ENCODE data around the gene C19orf81. TPM values are rescaled to one million over a fixed set of nuclear protein-coding genes. Genes with fewer than 3 reads are reported as not detected.
A peak's percentile ranks its signal among the peaks of the same experiment; 100 is the strongest.

Gene C19orf81
- total and polyA plus RNA-seq, 2 of the 4 experiments (the other 2 are of a cell fraction) = 0.31 TPM; not detected in 1

DNA sequence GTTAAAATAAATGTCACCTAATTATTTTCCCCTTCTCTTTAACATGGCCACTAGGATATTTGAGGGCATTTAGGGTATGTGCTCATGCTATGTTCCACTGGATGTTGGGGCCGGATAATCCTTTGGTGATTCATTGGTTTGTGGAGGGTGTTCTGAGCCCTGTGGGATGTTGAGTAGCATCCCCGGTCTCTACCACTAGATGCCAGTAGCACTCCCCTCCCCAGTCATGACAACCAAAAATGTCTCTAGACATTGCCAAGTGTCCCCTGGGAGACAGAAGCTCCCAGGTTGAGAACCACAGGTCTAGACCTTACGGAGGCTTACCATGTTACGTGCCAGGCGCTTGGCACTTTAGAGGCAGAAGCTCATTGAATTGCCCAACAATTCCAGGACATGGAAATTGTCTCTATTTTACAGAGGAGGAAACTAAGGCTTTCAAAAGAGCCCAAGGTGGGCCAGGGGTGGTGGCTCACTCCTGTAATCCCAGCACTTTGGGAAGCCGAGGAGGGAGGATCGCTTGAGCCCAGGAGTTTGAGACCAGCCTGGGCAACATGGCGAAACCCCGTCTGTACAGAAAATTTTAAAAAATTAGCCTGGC, 56.3 kb downstream of the C19orf81 start:
- Histone ChIP-seq H3K4me3 (ENCODE audit: insufficient read depth, low read depth, low read length) (no peak overlapping the region), H2BK15ac (ENCODE audit: low read depth, low read length) (no peak overlapping the region), H3K79me1 (ENCODE audit: low read depth in 1 of 2, low read length in 2 of 2) (no peaks in the 10 kb centered on the region), H4K20me1 (ENCODE audit: insufficient read depth, low read length) (no peaks in the 10 kb centered on the region), H2BK20ac (ENCODE audit: low read depth, low read length) (no peak overlapping the region), H3K23ac (ENCODE audit: low read depth, low read length) (no peak overlapping the region), H3K4me1 (ENCODE audit: control insufficient read depth, insufficient read depth, low read length) (peaks cover 1% of the 10 kb centered on the region; the same call in 1 of the 2 replicates), H4K8ac (ENCODE audit: low read depth in 2 of 2, low read length in 2 of 2) (no peak overlapping the region), H3K9me1 (ENCODE audit: insufficient read depth, low read length) (0 out of 2 replicates have a peak, but pooled peaks cover 3% of the 10 kb centered on the region), H3K4ac (ENCODE audit: low read depth, low read length) (no peak overlapping the region), H3K27ac (ENCODE audit: insufficient read depth, low read length) (no peak overlapping the region), H3K27me3 (ENCODE audit: control insufficient read depth, insufficient read depth, low read length) (no peaks in the 10 kb centered on the region), H3K4me2 (ENCODE audit: low read depth, low read length) (no peak overlapping the region), H3K9me3 (ENCODE audit: control insufficient read depth, insufficient read depth, low read length) (no peaks in the 10 kb centered on the region), H4K91ac (ENCODE audit: insufficient read depth, low read depth, low read length) (no peak overlapping the region), H2AK9ac (replicated peaks; ENCODE audit: low read depth, low read length, poor library complexity) (peak overlapping the region; percentile 72), H2BK120ac (ENCODE audit: low read depth, low read length) (no peak overlapping the region), H3K9ac (ENCODE audit: low read depth, low read length) (no peak overlapping the region), H2AK5ac (ENCODE audit: low read depth, low read length) (no peak overlapping the region), H2AFZ (replicated peaks; ENCODE audit: low read length, poor library complexity) (no peak overlapping the region), H3K56ac (ENCODE audit: extremely low read depth, insufficient read depth, low read length) (no peak overlapping the region), H3K18ac (ENCODE audit: low read depth, low read length) (no peak overlapping the region), H2BK5ac (ENCODE audit: low read depth, low read length, poor library complexity, severe bottlenecking) (no peak overlapping the region), H4K5ac (ENCODE audit: low read depth, low read length) (no peak overlapping the region), H3K36me3 (ENCODE audit: control insufficient read depth, insufficient read depth, low read length) (no peaks in the 10 kb centered on the region), H3K14ac (replicated peaks; ENCODE audit: low read depth, low read length) (no peak overlapping the region)
- intact Hi-C loops (cut with micrococcal nuclease) = loop anchor here (1.0 to 2.0 kb wide), 2 partner anchors 78 to 337 kb away; no protein-coding TSS in a partner anchor
- ChIA-PET CTCF (interaction anchor here (0.6 to 1.3 kb wide), 5 partner anchors 10 to 78 kb away, joined by 3 to 4 read pairs (median 3); no protein-coding TSS in a partner anchor), POLR2A (ENCODE audit: unreplicated experiment) (no interaction called here)
- WGBS, 2 experiments (ENCODE audit: extremely low coverage in 2 of 2, insufficient read length in 1 of 2) = 35% methylated on average over 3 of the region's 9 CpGs; no CpG with 5 or more reads in 1 of the 2 experiments
- DNase-seq = peak; percentile 76
- dilution Hi-C loops (cut with HindIII; ENCODE audit: low sequenced_read_pairs, unreplicated experiment) = no loop called here
- in situ Hi-C loops (cut with MboI; ENCODE audit: low sequenced_read_pairs) = loop anchor here (5.0 to 10.0 kb wide), 2 partner anchors 72 to 341 kb away; partner anchors contain the start of gene NAPSA
- BruUV-seq (replicated peaks) = no TSS peak
- ATAC-seq (ENCODE audit: low read depth) = peak; percentile 97
- TF ChIP-seq CEBPB (IDR thresholded peaks at IDR 0.05; ENCODE audit: low read depth, low read length) = no peak
- peak; percentile 40; the same call in 1 of the 2 replicates for TF ChIP-seq MAZ (IDR thresholded peaks at IDR 0.05; ENCODE audit: borderline replicate concordance, low read depth, low read length)
- TF ChIP-seq RFX5 (IDR thresholded peaks at IDR 0.05; ENCODE audit: low read depth, low read length) = no peak
- TF ChIP-seq BHLHE40 (IDR thresholded peaks at IDR 0.05; ENCODE audit: low read depth, low read length) = no peak
- TF ChIP-seq MXI1 (IDR thresholded peaks at IDR 0.05; ENCODE audit: borderline replicate concordance, low read depth, low read length) = no peak
- TF ChIP-seq MAFK (IDR thresholded peaks at IDR 0.05; ENCODE audit: low read depth, low read length) = no peak
- no peak for TF ChIP-seq FOS (IDR thresholded peaks at IDR 0.05; ENCODE audit: low read depth, low read length)
- TF ChIP-seq RCOR1 (IDR thresholded peaks at IDR 0.05; ENCODE audit: insufficient replicate concordance, low read length) = no peak
- TF ChIP-seq SMC3 (IDR thresholded peaks at IDR 0.05; ENCODE audit: low read depth, low read length) = peak; percentile 77
- no peak; the same call in 1 of the 2 replicates for TF ChIP-seq POLR2A (IDR thresholded peaks at IDR 0.05; ENCODE audit: low read depth, low read length)
- TF ChIP-seq, protein P1, sequence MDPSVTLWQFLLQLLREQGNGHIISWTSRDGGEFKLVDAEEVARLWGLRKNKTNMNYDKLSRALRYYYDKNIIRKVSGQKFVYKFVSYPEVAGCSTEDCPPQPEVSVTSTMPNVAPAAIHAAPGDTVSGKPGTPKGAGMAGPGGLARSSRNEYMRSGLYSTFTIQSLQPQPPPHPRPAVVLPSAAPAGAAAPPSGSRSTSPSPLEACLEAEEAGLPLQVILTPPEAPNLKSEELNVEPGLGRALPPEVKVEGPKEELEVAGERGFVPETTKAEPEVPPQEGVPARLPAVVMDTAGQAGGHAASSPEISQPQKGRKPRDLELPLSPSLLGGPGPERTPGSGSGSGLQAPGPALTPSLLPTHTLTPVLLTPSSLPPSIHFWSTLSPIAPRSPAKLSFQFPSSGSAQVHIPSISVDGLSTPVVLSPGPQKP (IDR thresholded peaks at IDR 0.05; ENCODE audit: borderline replicate concordance, low read depth, low read length) = no peak
- TF ChIP-seq, protein P2, sequence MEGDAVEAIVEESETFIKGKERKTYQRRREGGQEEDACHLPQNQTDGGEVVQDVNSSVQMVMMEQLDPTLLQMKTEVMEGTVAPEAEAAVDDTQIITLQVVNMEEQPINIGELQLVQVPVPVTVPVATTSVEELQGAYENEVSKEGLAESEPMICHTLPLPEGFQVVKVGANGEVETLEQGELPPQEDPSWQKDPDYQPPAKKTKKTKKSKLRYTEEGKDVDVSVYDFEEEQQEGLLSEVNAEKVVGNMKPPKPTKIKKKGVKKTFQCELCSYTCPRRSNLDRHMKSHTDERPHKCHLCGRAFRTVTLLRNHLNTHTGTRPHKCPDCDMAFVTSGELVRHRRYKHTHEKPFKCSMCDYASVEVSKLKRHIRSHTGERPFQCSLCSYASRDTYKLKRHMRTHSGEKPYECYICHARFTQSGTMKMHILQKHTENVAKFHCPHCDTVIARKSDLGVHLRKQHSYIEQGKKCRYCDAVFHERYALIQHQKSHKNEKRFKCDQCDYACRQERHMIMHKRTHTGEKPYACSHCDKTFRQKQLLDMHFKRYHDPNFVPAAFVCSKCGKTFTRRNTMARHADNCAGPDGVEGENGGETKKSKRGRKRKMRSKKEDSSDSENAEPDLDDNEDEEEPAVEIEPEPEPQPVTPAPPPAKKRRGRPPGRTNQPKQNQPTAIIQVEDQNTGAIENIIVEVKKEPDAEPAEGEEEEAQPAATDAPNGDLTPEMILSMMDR (conservative IDR thresholded peaks at IDR 0.05; ENCODE audit: low read depth, low read length) = peak; percentile 87
- no peak for TF ChIP-seq CHD1 (IDR thresholded peaks at IDR 0.05; ENCODE audit: low read depth, low read length)
- TF ChIP-seq NFE2L2 (IDR thresholded peaks at IDR 0.05; ENCODE audit: low read depth, low read length) = no peak
- TF ChIP-seq, protein P3, sequence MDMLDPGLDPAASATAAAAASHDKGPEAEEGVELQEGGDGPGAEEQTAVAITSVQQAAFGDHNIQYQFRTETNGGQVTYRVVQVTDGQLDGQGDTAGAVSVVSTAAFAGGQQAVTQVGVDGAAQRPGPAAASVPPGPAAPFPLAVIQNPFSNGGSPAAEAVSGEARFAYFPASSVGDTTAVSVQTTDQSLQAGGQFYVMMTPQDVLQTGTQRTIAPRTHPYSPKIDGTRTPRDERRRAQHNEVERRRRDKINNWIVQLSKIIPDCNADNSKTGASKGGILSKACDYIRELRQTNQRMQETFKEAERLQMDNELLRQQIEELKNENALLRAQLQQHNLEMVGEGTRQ (IDR thresholded peaks at IDR 0.05; ENCODE audit: low read depth, low read length) = no peak
